Erythroblast (primary cell): ENCODE measurements around the gene SIK2.

ENCODE experiments used
- GATA1 ChIP-seq: IDR thresholded peaks from 2 replicates; pipeline ENCODE4 v1.6.1; 2011; ENCODE audit warnings: low read depth, mild to moderate bottlenecking, control low read depth, low read length, moderate library complexity
- POLR2A ChIP-seq: IDR thresholded peaks from 2 replicates; pipeline ENCODE4 v1.6.1; 2011; ENCODE audit warnings: mild to moderate bottlenecking, low read length

GRCh38 chr11:111612224-111612623 is 10.0 kb downstream of the SIK2 start:
- TF ChIP-seq POLR2A (no peak), GATA1 (no peak)
